Effector CD4-positive, alpha-beta T cell (primary cell): Measurements from ENCODE around the gene NEUROD6.

Experiments
- DNase-seq: peaks from one replicate; pipeline ENCODE4 v3.0.0-alpha.2; 2020

The NEUROD6 gene

DNA sequence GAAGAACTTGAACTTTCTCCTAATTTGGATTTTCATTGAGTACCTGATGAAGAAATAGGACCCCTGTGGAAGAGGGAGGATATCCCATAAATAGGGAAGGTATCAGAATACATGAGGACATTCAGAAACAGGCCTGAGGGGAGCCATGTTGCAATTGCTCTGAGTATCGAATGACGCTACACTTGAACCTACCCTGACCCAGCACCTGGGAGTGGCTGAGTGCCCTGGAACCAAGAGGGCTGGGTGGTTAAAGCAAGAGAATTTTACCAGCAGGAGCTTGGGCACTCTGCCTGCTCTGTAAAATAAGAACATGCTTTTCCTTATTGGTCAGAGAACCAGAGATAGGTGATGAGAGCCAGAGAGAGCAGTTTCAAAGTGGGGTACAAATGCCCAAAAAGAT lies 7.2 kb downstream of the NEUROD6 start:
- DNase-seq: no peak

DNA sequence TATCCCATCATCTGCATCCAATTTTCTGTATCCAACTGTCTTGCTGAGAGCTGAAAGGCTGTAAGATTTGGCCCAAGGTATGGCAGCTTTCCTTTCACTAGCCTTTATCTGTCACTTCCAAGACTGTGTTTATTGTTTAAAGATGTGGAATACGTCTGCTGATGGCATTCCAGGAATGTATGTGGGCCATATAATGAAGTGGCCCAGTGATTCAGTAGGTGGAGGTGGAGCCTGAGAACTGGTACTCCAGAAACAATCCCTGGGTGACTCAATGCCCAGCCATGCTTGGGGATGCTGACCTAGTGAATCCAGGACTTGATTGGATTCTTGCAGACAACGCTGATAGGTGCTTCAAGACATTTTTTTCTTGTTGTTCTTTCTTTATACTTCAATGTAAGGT lies 13.5 kb downstream of the NEUROD6 start:
- DNase-seq: no peak

DNA sequence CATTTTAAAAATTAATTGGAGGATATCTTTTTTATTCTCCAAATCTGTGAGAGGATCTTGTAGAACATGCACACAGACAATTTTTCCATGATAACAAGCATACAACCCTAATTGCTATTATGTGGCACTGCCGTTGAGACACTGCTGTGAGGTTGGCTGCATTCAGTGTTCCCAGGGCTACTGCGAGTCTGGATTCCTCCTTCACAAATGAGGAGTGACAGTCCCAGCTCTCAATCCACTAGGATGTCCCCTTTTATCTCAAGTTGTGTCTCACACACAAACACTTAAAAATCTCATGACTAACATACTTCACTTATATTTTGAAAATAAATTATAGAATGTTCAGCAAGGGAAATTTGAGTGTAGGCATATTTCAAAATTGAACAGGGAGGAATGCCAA lies 14.1 kb downstream of the NEUROD6 start:
- no peak for DNase-seq

DNA sequence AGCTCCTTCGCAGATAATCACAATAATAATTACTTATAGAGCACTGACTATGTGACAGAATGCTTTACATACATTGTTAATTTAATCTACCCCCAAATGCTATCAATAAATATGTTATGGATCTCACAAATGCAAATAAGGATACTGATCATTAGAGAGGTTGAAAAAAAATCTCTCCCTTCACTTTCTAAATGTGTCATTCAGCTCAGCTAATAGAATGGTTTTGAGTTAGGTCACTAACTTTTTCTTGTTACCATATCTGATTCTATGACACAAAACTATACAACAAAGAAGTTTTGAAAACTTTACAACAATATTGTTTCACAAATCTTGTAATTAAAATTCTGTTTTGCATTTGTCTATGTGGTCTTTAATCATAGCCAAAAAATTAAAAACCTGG lies 17.4 kb downstream of the NEUROD6 start:
- DNase-seq: no peak

DNA sequence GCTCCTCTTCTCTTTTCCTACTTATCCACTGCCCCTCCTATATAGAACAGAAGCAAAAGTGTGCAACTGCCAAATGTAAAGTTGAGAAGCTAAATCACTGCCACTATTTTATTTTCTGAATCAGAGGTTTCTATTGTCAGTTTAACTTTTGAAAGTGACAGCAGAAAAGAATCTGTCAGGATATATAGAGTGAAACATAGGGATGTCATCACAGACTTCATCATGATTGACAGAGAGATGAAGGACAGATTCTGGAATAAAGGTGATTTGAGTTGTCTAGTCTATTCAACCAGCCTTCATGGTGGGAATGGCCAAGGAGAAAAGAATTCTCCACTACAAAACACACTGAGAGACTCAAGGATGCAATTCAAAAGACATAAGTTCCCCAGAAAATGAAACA lies 19.9 kb downstream of the NEUROD6 start:
- no peak for DNase-seq

DNA sequence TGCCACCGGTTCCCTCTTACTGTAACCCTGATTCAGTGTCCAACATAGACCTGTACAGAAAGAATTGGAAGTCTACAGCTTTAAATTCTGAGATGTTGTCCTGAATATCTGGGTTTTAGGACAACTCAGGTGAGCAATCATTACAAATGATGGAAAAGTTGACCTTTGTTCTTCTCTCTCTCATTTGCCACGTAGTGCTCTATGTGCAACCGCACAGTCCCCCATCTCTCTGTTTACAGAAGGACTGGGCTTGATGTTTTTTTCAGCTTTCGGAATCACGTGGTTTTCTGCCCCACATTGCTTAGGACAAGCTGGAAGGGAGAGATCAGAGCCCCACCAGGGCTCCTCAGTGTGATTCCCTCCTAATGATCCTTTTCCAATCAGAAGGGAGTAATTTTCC lies 22.2 kb downstream of the NEUROD6 start:
- no peak for DNase-seq

DNA sequence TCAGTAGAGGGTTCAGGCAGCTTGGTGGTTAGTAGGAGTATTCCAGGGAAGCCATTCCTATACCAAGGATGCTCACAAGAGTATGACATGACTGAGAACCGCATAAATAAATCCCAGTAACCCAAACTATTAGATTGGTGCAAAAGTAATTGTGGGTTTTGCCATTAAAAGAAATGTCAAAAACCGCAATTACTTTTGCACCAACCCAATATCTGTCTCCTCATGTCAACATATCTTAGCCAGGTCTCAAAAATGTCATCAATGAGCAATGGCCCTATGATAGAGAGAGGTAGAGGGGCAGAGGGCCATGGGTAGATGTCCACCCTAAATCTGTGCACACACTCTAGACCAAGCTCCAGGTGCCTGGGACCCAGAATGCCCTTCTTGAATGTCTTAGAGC lies 23.6 kb downstream of the NEUROD6 start:
- DNase-seq: no peak

DNA sequence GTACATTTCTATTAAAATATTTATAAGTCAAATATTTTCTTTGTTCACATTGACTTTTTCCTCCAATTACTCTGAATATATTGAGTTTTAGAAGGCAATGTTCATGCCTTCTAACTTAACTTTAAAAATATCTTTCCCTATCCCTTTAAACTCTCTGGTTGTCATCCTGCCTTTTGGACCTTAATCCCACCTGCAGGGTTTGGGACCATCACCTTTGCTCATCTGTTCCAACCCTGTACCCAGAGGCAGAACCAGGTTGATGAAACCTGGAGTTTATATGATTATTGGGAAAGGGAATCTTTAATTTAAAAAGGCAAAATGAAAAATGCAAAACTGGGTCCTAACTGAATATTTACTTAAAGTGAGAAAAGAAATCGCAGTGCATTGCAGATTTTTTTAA lies 24.8 kb downstream of the NEUROD6 start:
- DNase-seq: no peak

DNA sequence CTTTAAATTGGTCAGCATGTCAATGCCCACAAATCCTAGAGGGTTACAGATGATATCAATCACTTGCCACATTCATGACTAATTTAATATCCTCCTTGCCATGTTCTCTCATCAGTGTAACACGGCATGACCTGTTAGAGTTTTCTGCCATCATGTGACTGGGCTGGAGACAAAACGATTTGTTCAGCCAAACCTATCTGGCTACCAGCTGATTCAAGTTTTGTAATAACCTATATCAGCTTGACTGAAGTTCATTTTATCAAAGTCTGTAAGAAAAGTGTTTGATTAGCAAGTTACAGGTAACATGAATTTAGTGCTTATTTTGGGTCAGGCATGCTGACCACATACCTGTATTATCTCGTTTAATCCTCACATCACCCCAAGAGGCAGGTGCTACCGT lies 25.7 kb downstream of the NEUROD6 start:
- no peak for DNase-seq

DNA sequence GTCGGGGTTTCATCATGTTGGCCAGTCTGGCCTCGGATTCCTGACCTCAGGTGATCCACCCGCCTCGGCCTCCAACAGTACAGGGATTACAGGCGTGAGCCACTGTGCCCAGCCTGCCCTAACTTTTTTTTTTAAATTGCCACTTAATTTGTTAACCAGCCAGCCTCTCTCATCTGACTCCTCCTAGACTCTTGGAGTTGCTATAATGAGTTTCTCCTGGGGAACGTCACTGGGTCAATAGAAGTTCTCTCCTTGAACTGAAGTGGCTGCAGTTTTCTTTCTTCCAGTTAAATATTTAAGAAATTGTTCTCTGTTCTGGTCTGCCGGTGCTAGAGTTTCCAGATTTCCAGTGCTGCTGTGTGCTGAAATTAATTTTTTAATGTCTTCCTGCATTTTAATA lies 27.6 kb downstream of the NEUROD6 start:
- no peak for DNase-seq

DNA sequence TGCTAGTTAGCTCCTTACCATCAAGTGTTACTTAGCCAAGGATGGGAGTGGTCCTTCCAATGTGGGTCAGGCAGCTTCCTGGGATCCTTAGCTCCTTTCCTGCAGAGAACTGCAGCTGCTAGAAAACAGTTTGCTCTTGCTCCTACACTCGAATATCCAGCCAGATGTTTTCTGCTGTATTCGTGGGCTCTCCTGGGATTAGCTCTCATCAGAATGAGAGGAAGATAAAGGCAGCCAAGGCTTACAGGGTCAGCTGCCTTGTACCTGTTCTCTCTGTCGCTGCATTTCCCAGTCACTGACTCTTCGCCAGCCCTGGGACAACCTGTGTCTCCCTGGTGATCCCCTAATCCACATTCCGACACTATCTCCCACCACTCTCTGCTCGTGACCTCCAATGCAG lies 29.0 kb downstream of the NEUROD6 start:
- DNase-seq: no peak

DNA sequence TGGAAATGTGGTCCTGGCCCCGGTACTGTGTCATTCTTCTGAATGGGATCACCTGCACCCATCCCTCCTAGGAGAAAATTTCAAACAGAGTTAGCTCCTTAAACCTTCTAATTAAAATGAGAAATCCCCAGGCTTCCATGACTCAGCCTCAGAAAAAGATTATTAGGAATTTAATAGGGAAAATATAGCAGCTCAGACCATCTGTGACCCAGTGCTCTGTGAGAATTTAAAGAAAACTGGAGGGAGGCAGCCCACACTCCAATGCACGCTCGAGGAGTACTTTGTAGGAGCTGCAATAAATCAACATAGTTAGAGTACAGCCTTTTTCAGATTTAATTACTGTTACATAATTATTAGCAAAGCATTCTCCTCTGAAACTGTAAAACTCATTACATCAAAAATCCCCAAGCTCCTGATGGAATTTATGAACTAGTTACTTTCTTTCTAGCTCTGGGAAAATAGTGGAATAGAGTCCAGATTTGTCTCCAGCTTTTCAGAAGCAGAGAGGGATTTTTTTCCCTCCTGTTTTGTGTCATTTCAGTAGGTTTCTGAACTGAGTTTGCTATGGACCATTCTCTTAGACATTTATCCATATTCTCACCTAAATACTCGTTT lies 30.1 kb downstream of the NEUROD6 start:
- DNase-seq: no peak

DNA sequence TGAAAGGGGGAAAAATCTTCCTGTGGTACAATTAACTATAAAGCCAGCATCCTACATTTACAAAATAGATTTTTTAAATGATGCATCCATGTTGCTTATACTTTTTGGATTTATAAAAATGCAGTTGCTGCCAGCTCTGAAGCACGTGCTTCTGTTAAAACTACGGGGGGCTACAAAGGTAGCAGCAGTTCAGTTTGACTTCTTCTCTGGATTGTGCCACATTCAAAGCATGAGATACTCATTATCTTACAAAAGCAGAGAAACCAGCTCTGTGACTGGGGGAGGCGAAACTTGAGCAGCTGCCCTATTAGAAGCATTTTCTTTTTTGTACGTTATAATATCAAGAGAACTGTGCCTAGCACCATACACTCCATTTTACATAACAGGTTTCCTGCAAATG lies 31.1 kb downstream of the NEUROD6 start:
- DNase-seq: no peak

DNA sequence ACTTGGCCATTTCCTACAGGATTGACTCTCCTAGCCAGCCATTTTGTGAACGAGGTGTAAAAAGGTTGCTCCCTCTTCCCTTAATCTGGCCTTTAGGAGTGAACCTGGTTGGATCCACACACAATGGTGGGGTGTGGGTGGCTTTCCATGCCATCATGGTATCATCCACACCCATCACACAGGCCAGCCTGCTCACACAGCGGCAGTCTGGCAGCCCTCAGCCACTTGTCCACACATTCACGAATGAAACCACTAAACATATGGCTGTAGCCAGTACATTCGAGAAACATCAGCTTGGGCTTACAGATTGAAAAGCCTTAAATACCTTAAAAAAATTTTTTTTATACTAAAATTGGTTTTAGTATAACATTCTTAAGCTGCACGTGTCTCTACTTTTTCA lies 31.9 kb downstream of the NEUROD6 start:
- no peak for DNase-seq

DNA sequence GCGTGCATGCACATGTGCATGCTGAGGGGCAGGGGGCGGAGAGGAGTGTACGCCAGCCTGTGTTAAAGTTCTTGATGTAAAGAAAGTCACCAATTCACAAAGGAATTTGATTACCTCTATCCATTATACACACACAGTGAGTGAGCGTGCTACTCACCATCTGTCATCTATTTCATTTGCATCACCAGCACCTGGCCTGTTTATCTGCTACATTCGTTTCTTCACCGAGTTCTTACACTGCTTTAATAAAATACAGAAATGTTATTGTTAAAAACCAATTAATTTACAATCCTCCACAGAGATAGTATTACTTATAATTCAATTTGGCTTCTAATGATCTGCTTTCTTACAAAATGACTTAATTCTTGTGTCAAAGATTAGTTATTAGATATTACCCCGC lies 32.6 kb downstream of the NEUROD6 start:
- DNase-seq: no peak

DNA sequence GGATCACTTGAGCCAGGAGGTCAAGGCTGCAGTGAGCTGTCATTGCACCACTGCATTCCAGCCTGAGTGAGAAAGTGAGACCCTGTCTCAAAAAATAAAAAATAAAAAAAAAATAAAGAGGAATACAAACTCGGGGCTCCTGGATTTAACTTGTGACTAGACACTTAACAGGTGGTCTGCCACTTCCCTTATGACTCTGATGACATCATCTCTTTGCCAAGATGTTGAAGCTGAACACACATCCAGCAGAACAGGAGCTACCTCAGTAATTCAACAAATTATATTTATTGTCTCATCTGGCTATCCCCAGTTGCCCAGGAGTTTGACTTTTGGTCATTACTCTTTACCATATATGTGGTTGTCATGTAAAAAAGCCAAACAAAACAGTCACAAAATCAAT lies 35.3 kb downstream of the NEUROD6 start:
- DNase-seq: no peak

DNA sequence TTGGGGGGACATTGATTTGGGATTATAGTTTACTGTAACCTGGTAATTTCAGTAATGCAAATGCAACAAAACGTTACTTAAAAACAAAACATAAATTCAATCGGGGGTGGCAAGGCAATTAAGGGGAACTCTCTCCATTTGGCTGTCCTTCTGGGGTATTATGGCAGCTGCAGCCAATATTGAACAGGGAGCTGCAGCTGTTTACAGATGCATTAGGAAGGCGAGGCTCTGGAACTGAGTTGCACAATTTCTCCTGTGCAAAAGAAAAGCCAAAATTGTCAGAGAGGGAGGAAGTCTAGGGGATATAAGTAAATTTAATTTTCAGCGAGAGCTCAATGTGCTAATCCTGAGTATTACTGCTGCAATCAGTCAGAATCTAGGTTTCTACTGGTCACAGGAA lies 36.1 kb downstream of the NEUROD6 start:
- DNase-seq: no peak

DNA sequence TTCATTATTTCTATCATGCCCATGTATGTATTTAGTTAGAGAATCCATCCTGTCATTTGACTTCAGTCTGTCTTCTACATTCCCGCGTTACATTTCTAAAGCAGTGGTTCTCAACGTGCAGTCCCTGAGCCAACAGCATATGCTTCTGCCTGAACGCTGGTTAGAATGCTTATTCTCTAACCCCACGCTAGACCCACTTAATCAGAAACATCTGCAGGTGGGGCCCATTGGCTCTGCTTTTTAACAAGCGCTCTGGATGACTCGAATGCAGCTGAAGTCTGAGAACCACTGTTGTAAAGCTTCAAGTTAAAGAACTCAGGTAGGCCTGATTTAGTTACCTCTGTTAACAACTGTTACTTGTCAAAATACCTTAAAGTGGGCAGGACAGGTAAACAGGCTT lies 38.2 kb downstream of the NEUROD6 start:
- DNase-seq: no peak

DNA sequence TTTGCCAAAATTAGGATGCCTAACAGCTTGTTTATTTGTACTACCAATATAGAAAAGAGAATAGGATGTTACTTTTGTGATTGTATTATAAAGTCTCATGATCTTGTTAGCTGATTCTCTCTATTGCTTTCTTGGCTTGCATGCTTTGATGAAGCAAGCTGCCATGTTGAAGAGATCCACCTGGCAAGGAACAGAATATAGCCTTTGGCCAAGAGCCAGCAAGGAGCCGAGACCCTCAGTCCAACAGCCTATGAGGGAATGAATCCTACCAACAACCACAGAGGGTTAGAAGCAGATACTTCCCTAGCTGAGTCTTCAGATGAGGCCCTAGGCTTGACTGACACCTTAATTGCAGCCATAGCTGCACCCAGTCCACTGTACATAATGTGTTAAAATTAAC lies 41.2 kb downstream of the NEUROD6 start:
- no peak for DNase-seq

DNA sequence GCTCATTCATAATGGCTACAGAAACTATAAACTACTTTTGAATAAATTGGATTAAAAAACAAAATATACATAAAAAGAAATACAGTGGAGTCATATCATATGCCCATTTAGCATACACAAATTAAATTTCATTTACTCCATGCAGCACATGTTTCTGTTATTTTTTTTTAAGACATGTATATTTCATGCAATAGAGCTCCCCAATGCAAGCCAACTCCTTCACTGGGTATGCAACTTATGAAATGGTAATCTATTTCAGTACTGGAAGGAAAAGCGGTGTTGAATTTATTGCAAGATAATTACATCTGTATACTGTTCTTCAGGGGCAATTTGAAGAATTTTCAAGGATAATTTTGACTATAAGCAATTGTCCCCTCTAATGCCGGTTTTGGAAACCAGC lies 49.9 kb downstream of the NEUROD6 start:
- DNase-seq: no peak
